Measurements from ENCODE around the gene POU6F2.

DNA sequence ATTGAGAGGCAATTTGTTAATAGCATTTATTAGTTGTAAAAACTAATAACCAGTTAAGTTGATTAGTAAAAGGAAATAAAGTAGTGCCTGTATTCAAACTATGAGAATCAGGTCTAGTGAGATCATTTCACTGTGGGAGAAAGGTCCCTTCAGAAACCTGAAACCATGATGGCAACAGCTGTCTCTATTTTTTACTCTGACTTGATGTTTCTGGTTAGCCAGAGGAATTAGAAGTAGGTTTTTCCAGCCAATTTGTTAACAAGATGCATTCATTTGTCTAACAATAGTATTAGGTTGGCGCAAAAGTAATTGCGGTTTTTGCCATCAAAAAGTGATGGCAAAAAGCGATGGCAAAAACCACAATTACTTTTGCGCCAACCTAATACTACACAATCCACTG is 316.3 kb downstream of the POU6F2 start:
- TF ChIP-seq CTCF (conservative IDR thresholded peaks at IDR 0.05 in 1 of 2, IDR thresholded peaks at IDR 0.05 in 1 of 2; ENCODE audit: low read depth in 1 of 2, low read length in 2 of 2) (no peak), EZH2 (IDR thresholded peaks at IDR 0.05; ENCODE audit: low read length, missing control alignments) (no peak)

Data from fibroblast of lung (primary cell).